ENCODE data around the gene NR2C2AP.
"Not testable (repeated sequence)": the region's sequence is repeated elsewhere in the genome, so short reads cannot be mapped to it uniquely, and the experiment has no call there.

NR2C2AP gene

GRCh38 chr19:19224852-19225494 is 21.8 kb upstream of the NR2C2AP start:
- POLR2A ChIA-PET = interaction anchor here (1.8 kb wide), 1 partner anchor 22 kb away, joined by 8 read pairs; the partner anchor contains the start of gene NR2C2AP

GRCh38 chr19:19224150-19224851 is 21.1 kb upstream of the NR2C2AP start:
- no peak for DNase-seq (ENCODE audit: extremely low spot score)
- TF ChIP-seq HDGF (IDR thresholded peaks at IDR 0.05; ENCODE audit: borderline replicate concordance) = no peak
- CTCF ChIA-PET = interaction anchor here (0.6 to 0.9 kb wide), 2 partner anchors 19 to 31 kb away, joined by 3 read pairs; no protein-coding TSS in a partner anchor
- POLR2A ChIA-PET = interaction anchor here (1.8 kb wide), 1 partner anchor 22 kb away, joined by 8 read pairs; the partner anchor contains the start of gene NR2C2AP

More at GRCh38 chr19:19224852-19225494, 21.8 kb upstream of the NR2C2AP start:
- CTCF ChIA-PET = interaction anchor here (0.6 to 0.9 kb wide), 3 partner anchors 20 to 32 kb away, joined by 3 read pairs; partner anchors contain the start of gene NR2C2AP
- TF ChIP-seq L3MBTL2 (conservative IDR thresholded peaks at IDR 0.05) (peak; percentile 78), FOXK2 (IDR thresholded peaks at IDR 0.05) (no peak)
- peak; percentile 86 for DNase-seq (ENCODE audit: extremely low spot score)

GRCh38 chr19:19223636-19224035 is 20.4 kb upstream of the NR2C2AP start:
- CTCF ChIA-PET = no interaction called here
- POLR2A ChIA-PET = no interaction called here
- TF ChIP-seq LEF1 (IDR thresholded peaks at IDR 0.05; ENCODE audit: borderline replicate concordance) = no peak
- no peak for TF ChIP-seq SP1 (IDR thresholded peaks at IDR 0.05)
- TF ChIP-seq ZNF384 (IDR thresholded peaks at IDR 0.05) = no peak
- TF ChIP-seq L3MBTL2 (conservative IDR thresholded peaks at IDR 0.05) = no peak
- TF ChIP-seq TARDBP (IDR thresholded peaks at IDR 0.05) = no peak
- no peak for TF ChIP-seq ELF4 (IDR thresholded peaks at IDR 0.05)
- no peak for TF ChIP-seq CTBP1 (IDR thresholded peaks at IDR 0.05; ENCODE audit: borderline replicate concordance)
- TF ChIP-seq FOXM1 (IDR thresholded peaks at IDR 0.05; ENCODE audit: borderline replicate concordance) = no peak
- no peak for TF ChIP-seq NFRKB (IDR thresholded peaks at IDR 0.05)
- TF ChIP-seq ARNT (IDR thresholded peaks at IDR 0.05) = no peak
- TF ChIP-seq HDGF (IDR thresholded peaks at IDR 0.05; ENCODE audit: borderline replicate concordance) = no peak
- DNase-seq (ENCODE audit: extremely low spot score) = no peak

GRCh38 chr19:19223060-19223459 is 19.8 kb upstream of the NR2C2AP start:
- DNase-seq (ENCODE audit: extremely low spot score) = no peak
- CTCF ChIA-PET = no interaction called here
- TF ChIP-seq ZNF384 (IDR thresholded peaks at IDR 0.05) (no peak), ARNT (IDR thresholded peaks at IDR 0.05) (no peak), CTBP1 (IDR thresholded peaks at IDR 0.05; ENCODE audit: borderline replicate concordance) (no peak), HDGF (IDR thresholded peaks at IDR 0.05; ENCODE audit: borderline replicate concordance) (no peak), ELF4 (IDR thresholded peaks at IDR 0.05) (no peak), PKNOX1 (IDR thresholded peaks at IDR 0.05) (no peak), FOXK2 (IDR thresholded peaks at IDR 0.05) (no peak), BHLHE40 (IDR thresholded peaks at IDR 0.05; ENCODE audit: borderline replicate concordance) (no peak), L3MBTL2 (conservative IDR thresholded peaks at IDR 0.05) (no peak), FOXA1 (IDR thresholded peaks at IDR 0.05) (no peak), LEF1 (IDR thresholded peaks at IDR 0.05; ENCODE audit: borderline replicate concordance) (no peak), TARDBP (IDR thresholded peaks at IDR 0.05) (no peak), SP1 (IDR thresholded peaks at IDR 0.05) (no peak), SUZ12 (IDR thresholded peaks at IDR 0.05) (no peak), FOXM1 (IDR thresholded peaks at IDR 0.05; ENCODE audit: borderline replicate concordance) (no peak), NFRKB (IDR thresholded peaks at IDR 0.05) (no peak)

GRCh38 chr19:19221000-19221399 is 17.8 kb upstream of the NR2C2AP start:
- CTCF ChIA-PET = interaction anchor here (1.0 kb wide), 1 partner anchor 31 kb away, joined by 3 read pairs; no protein-coding TSS in a partner anchor
- not testable (repeated sequence) for DNase-seq (ENCODE audit: extremely low spot score)
- POLR2A ChIA-PET = interaction anchor here (1.1 kb wide), 1 partner anchor 29 kb away, joined by 3 read pairs; the partner anchor contains the start of genes BORCS8 and RFXANK

More at GRCh38 chr19:19223060-19223459, 19.8 kb upstream of the NR2C2AP start:
- POLR2A ChIA-PET = no interaction called here

GRCh38 chr19:19218911-19219310 is 15.7 kb upstream of the NR2C2AP start:
- POLR2A ChIA-PET = interaction anchor here (0.9 to 1.4 kb wide), 2 partner anchors 16 to 27 kb away, joined by 3 read pairs; partner anchors contain the start of genes BORCS8, NR2C2AP and RFXANK
- CTCF ChIA-PET = no interaction called here
- TF ChIP-seq FOXM1 (IDR thresholded peaks at IDR 0.05; ENCODE audit: borderline replicate concordance) (no peak), TARDBP (IDR thresholded peaks at IDR 0.05) (no peak)
- no peak for DNase-seq (ENCODE audit: extremely low spot score)

- TF ChIP-seq FOXK2 (IDR thresholded peaks at IDR 0.05) (no peak), SUZ12 (IDR thresholded peaks at IDR 0.05) (no peak), L3MBTL2 (conservative IDR thresholded peaks at IDR 0.05) (no peak)
- CTCF ChIA-PET = interaction anchor here (0.6 kb wide), 1 partner anchor 13 kb away, joined by 9 read pairs; no protein-coding TSS in a partner anchor
- no peak for DNase-seq (ENCODE audit: extremely low spot score)
- POLR2A ChIA-PET = interaction anchor here (1.3 kb wide), 1 partner anchor 14 kb away, joined by 4 read pairs; the partner anchor contains the start of gene NR2C2AP
Measured at GRCh38 chr19:19217099-19217498, 13.9 kb upstream of the NR2C2AP start.

- ChIA-PET CTCF (no interaction called here), POLR2A (no interaction called here)
- no peak for DNase-seq (ENCODE audit: extremely low spot score)
- TF ChIP-seq SP1 (IDR thresholded peaks at IDR 0.05) = no peak
- no peak for TF ChIP-seq L3MBTL2 (conservative IDR thresholded peaks at IDR 0.05)
- no peak for TF ChIP-seq ELF4 (IDR thresholded peaks at IDR 0.05)
- TF ChIP-seq ARNT (IDR thresholded peaks at IDR 0.05) = no peak
- no peak for TF ChIP-seq HDGF (IDR thresholded peaks at IDR 0.05; ENCODE audit: borderline replicate concordance)
- no peak for TF ChIP-seq ZNF384 (IDR thresholded peaks at IDR 0.05)
- no peak for TF ChIP-seq NFRKB (IDR thresholded peaks at IDR 0.05)
- TF ChIP-seq BHLHE40 (IDR thresholded peaks at IDR 0.05; ENCODE audit: borderline replicate concordance) = no peak
- no peak for TF ChIP-seq FOXM1 (IDR thresholded peaks at IDR 0.05; ENCODE audit: borderline replicate concordance)
- no peak for TF ChIP-seq TARDBP (IDR thresholded peaks at IDR 0.05)
- TF ChIP-seq LEF1 (IDR thresholded peaks at IDR 0.05; ENCODE audit: borderline replicate concordance) = no peak
- no peak for TF ChIP-seq PKNOX1 (IDR thresholded peaks at IDR 0.05)
- TF ChIP-seq FOXK2 (IDR thresholded peaks at IDR 0.05) = no peak
Measured at GRCh38 chr19:19215792-19216191, 12.6 kb upstream of the NR2C2AP start.

All from HEK293T (cell line).